ENCODE results near the gene SLC16A14. TPM values are rescaled to one million over a fixed set of nuclear protein-coding genes. Genes with fewer than 3 reads are reported as not detected.

Gene SLC16A14
- polyA plus RNA-seq, 1 donor from 2014 or later = 128 TPM

GRCh38 chr2:230075988-230076631, 7.4 kb upstream of the SLC16A14 start:
- no peaks in the 10 kb centered on the region for H4K20me1 ChIP-seq (ENCODE audit: insufficient read depth)
- H3K79me2 ChIP-seq (replicated peaks; ENCODE audit: insufficient read depth, low read length) = no peaks in the 10 kb centered on the region
- H3K36me3 ChIP-seq (ENCODE audit: insufficient read depth, low read length) = no peaks in the 10 kb centered on the region
- no peak overlapping the region for H3K4me2 ChIP-seq (ENCODE audit: low read length)
- no peak overlapping the region for H3K4me3 ChIP-seq (ENCODE audit: low read length)
- TF ChIP-seq SMC3 (conservative IDR thresholded peaks at IDR 0.05; ENCODE audit: poor library complexity) = no peak
- no peak for TF ChIP-seq EP300 (conservative IDR thresholded peaks at IDR 0.05; ENCODE audit: poor library complexity, severe bottlenecking)
- no peak for TF ChIP-seq CTCF (IDR thresholded peaks at IDR 0.05; ENCODE audit: poor library complexity, severe bottlenecking)
- no peak for TF ChIP-seq EZH2 (IDR thresholded peaks at IDR 0.05; ENCODE audit: borderline replicate concordance, insufficient read depth, low read length, poor library complexity, severe bottlenecking)
- TF ChIP-seq RAD21 (conservative IDR thresholded peaks at IDR 0.05) = no peak
- TF ChIP-seq MXI1 (conservative IDR thresholded peaks at IDR 0.05; ENCODE audit: poor library complexity, severe bottlenecking) = no peak
- TF ChIP-seq REST (IDR thresholded peaks at IDR 0.05; ENCODE audit: borderline replicate concordance) = no peak
- TF ChIP-seq POLR2AphosphoS5 (IDR thresholded peaks at IDR 0.05) = no peak
- no peak for TF ChIP-seq TAF1 (IDR thresholded peaks at IDR 0.05; ENCODE audit: low read depth)
- H3K9me3 ChIP-seq (ENCODE audit: low read length) = no peaks in the 10 kb centered on the region
- H3K27ac ChIP-seq (ENCODE audit: low read length) = no peak overlapping the region
- no peak overlapping the region for H3K9ac ChIP-seq (ENCODE audit: low read length)
- H3K9me2 ChIP-seq (ENCODE audit: insufficient read depth, low read length) = no peaks in the 10 kb centered on the region
- no peak overlapping the region for H2AFZ ChIP-seq (ENCODE audit: low read depth, low read length)
- no peaks in the 10 kb centered on the region for H3F3A ChIP-seq (ENCODE audit: insufficient read depth, low read length, poor library complexity, severe bottlenecking)
- H3K27me3 ChIP-seq (ENCODE audit: insufficient read depth, low read depth, low read length) = no peaks in the 10 kb centered on the region

- no peak overlapping the region for H3K4me3 ChIP-seq (ENCODE audit: low read length)
- peaks cover 15% of the 10 kb centered on the region for H3K79me2 ChIP-seq (replicated peaks; ENCODE audit: insufficient read depth, low read length)
- TF ChIP-seq CTCF (IDR thresholded peaks at IDR 0.05; ENCODE audit: poor library complexity, severe bottlenecking) (no peak), SMC3 (conservative IDR thresholded peaks at IDR 0.05; ENCODE audit: poor library complexity) (no peak), TAF1 (IDR thresholded peaks at IDR 0.05; ENCODE audit: low read depth) (no peak), EZH2 (IDR thresholded peaks at IDR 0.05; ENCODE audit: borderline replicate concordance, insufficient read depth, low read length, poor library complexity, severe bottlenecking) (no peak), REST (IDR thresholded peaks at IDR 0.05; ENCODE audit: borderline replicate concordance) (no peak), POLR2AphosphoS5 (IDR thresholded peaks at IDR 0.05) (no peak), RAD21 (conservative IDR thresholded peaks at IDR 0.05) (no peak), MXI1 (conservative IDR thresholded peaks at IDR 0.05; ENCODE audit: poor library complexity, severe bottlenecking) (no peak), EP300 (conservative IDR thresholded peaks at IDR 0.05; ENCODE audit: poor library complexity, severe bottlenecking) (no peak)
- H3K36me3 ChIP-seq (ENCODE audit: insufficient read depth, low read length) = no peaks in the 10 kb centered on the region
- H3K4me2 ChIP-seq (ENCODE audit: low read length) = no peak overlapping the region
- H3K9ac ChIP-seq (ENCODE audit: low read length) = no peak overlapping the region
- H3K9me3 ChIP-seq (ENCODE audit: low read length) = no peaks in the 10 kb centered on the region
- no peak overlapping the region for H3K27ac ChIP-seq (ENCODE audit: low read length)
- H3F3A ChIP-seq (ENCODE audit: insufficient read depth, low read length, poor library complexity, severe bottlenecking) = no peaks in the 10 kb centered on the region
- H2AFZ ChIP-seq (ENCODE audit: low read depth, low read length) = no peak overlapping the region
- no peaks in the 10 kb centered on the region for H3K27me3 ChIP-seq (ENCODE audit: insufficient read depth, low read depth, low read length)
- H3K9me2 ChIP-seq (ENCODE audit: insufficient read depth, low read length) = no peaks in the 10 kb centered on the region
- no peaks in the 10 kb centered on the region for H4K20me1 ChIP-seq (ENCODE audit: insufficient read depth)
Measured at GRCh38 chr2:230071421-230071820, 2.7 kb upstream of the SLC16A14 start.
